HepG2 (cell line): ENCODE results near the gene CDK18. TPM values are rescaled to one million over a fixed set of nuclear protein-coding genes. Genes with fewer than 3 reads are reported as not detected.

Experiments used
- ATAC-seq: fragments of 200-7000 bp; cut with Tn5 transposase; 3 replicates; pipeline ENCODE4 v1.9.1; 2020; ENCODE audit warnings: mild to moderate bottlenecking, moderate library complexity
- BruUV-seq: library from RNA; stranded (reverse); fragments of 400-500 nt; replicated peaks from 2 replicates; lab custom pipeline; 2021; lab: Mats Ljungman, UMichigan
- CTCF ChIA-PET: fragments of 300-600 bp; formaldehyde crosslinking; extraction: SDS; loops from one replicate; lab custom pipeline; 2021; ENCODE audit warnings: low total read pairs, inconsistent platforms, low intra/inter-chr PET ratio; lab: Yijun Ruan, JAX
- POLR2A ChIA-PET: fragments of 350-600 bp; sonication (Branson Sonifier 250); formaldehyde crosslinking; loops from one replicate; lab custom pipeline; 2020; ENCODE audit warnings: antibody characterized with exemption, inconsistent platforms; lab: Yijun Ruan, JAX
- DNase-seq: peaks from one replicate; pipeline ENCODE4 v3.0.0-alpha.2; 2015; ENCODE audit warnings: low spot score
- FAIRE-seq: peaks from 3 replicates; lab custom pipeline; 2011; peaks lifted over from hg19 to GRCh38; lab: Jason Lieb, UNC
- H2AFZ ChIP-seq: one replicate; pipeline ENCODE4 v1.6.1; 2011; ENCODE audit warnings: low read length, inconsistent platforms
- H3K27ac ChIP-seq: fragments of 300-600 bp; 3 replicates; pipeline ENCODE4 v1.8.0; 2011; ENCODE audit warnings: mixed run types, mild to moderate bottlenecking, mixed read lengths, low read length, inconsistent platforms; ENCODE audit not compliant: insufficient read depth; ENCODE audit errors: extremely low read length
- H3K27me3 ChIP-seq, 2 experiments: fragments of 200-600 bp in 1 of 2; 2 replicates in 1 of 2; 3 replicates in 1 of 2; pipeline versions ENCODE4 v1.6.0 to v1.8.0; 2011; ENCODE audit warnings: low read length in 2 of 2, mild to moderate bottlenecking in 2 of 2, moderate library complexity in 2 of 2, inconsistent platforms in 1 of 2; ENCODE audit not compliant: insufficient read depth in 2 of 2, control insufficient read depth in 1 of 2
- H3K36me3 ChIP-seq, 2 experiments: fragments of 200-600 bp in 1 of 2; replicated peaks in 1 of 2; 2 replicates in 1 of 2; 3 replicates in 1 of 2; pipeline versions ENCODE4 v1.5.1 to v1.8.0; 2011; ENCODE audit warnings: low read length in 2 of 2, inconsistent platforms in 1 of 2; ENCODE audit not compliant: insufficient read depth in 2 of 2, control insufficient read depth in 1 of 2
- H3K4me1 ChIP-seq: 2 replicates; pipeline ENCODE4 v1.5.1; 2012; ENCODE audit warnings: low read length, inconsistent platforms; ENCODE audit not compliant: insufficient read depth
- H3K4me2 ChIP-seq: 2 replicates; pipeline ENCODE4 v1.6.0; 2011; ENCODE audit warnings: low read depth, low read length, inconsistent platforms
- H3K4me3 ChIP-seq, 3 experiments: fragments of 200-600 bp in 1 of 3; sonication (generic), shearing (Covaris generic) in 1 of 3; replicated peaks in 1 of 3; 2 replicates each; pipeline ENCODE4 v1.5.1; 2011 to 2016; ENCODE audit warnings: low read length in 3 of 3, inconsistent platforms in 2 of 3, low read depth in 2 of 3, mild to moderate bottlenecking in 2 of 3, control low read depth in 1 of 3, mixed read lengths in 1 of 3; ENCODE audit not compliant: insufficient read depth in 1 of 3
- H3K79me2 ChIP-seq: one replicate; pipeline ENCODE4 v1.6.1; 2011; ENCODE audit warnings: low read length, inconsistent platforms; ENCODE audit not compliant: insufficient read depth
- H3K9ac ChIP-seq: 2 replicates; pipeline ENCODE4 v1.6.0; 2011; ENCODE audit warnings: mild to moderate bottlenecking, low read depth, low read length, inconsistent platforms; ENCODE audit not compliant: insufficient read depth
- H3K9me3 ChIP-seq: 2 replicates; pipeline ENCODE4 v1.5.1; 2012; ENCODE audit warnings: mild to moderate bottlenecking, low read length
- H4K20me1 ChIP-seq: 2 replicates; pipeline ENCODE4 v1.6.0; 2011; ENCODE audit warnings: inconsistent platforms, mild to moderate bottlenecking, low read length, moderate library complexity; ENCODE audit not compliant: insufficient read depth
- ATF6 ChIP-seq: sonication (generic); formaldehyde crosslinking; conservative IDR thresholded peaks from 2 replicates; pipeline ENCODE4 v1.4.0; 2020; ENCODE audit warnings: missing genetic modification reagents
- EZH2 ChIP-seq: conservative IDR thresholded peaks from 2 replicates; pipeline ENCODE4 v1.6.1; 2012; ENCODE audit warnings: mild to moderate bottlenecking, low read depth, low read length, moderate library complexity
- JUND ChIP-seq: sonication (generic); formaldehyde crosslinking; IDR thresholded peaks from 2 replicates; pipeline ENCODE4 v1.8.0; 2022; ENCODE audit warnings: mild to moderate bottlenecking, missing genetic modification reagents
- MBD4 ChIP-seq: IDR thresholded peaks from 2 replicates; pipeline ENCODE4 v1.6.1; 2012; ENCODE audit warnings: low read length, inconsistent platforms, borderline replicate concordance
- MTA3 ChIP-seq: sonication (generic); formaldehyde crosslinking; IDR thresholded peaks from 2 replicates; pipeline ENCODE4 v1.4.0; 2020; ENCODE audit warnings: missing genetic modification reagents
- NFIC ChIP-seq: IDR thresholded peaks from 2 replicates; pipeline ENCODE4 v1.6.1; 2012; ENCODE audit warnings: mild to moderate bottlenecking, low read length, inconsistent platforms
- NFYB ChIP-seq: sonication (generic); formaldehyde crosslinking; IDR thresholded peaks from 2 replicates; pipeline ENCODE4 v1.4.0; 2020; ENCODE audit warnings: missing genetic modification reagents
- NPAS2 ChIP-seq: sonication (generic); formaldehyde crosslinking; IDR thresholded peaks from 2 replicates; pipeline ENCODE4 v1.8.0; 2022; ENCODE audit warnings: mild to moderate bottlenecking, missing genetic modification reagents, borderline replicate concordance
- PAX8 ChIP-seq: sonication (generic); formaldehyde crosslinking; IDR thresholded peaks from 2 replicates; pipeline ENCODE4 v1.8.0; 2022; ENCODE audit warnings: mild to moderate bottlenecking, missing genetic modification reagents, borderline replicate concordance
- SMAD1 ChIP-seq: sonication (generic); formaldehyde crosslinking; IDR thresholded peaks from 2 replicates; pipeline ENCODE4 v1.4.0; 2020; ENCODE audit warnings: missing genetic modification reagents, low read depth, mild to moderate bottlenecking, borderline replicate concordance
- ZNF143 ChIP-seq: sonication (generic); formaldehyde crosslinking; IDR thresholded peaks from 2 replicates; pipeline ENCODE4 v1.4.0; 2020; ENCODE audit warnings: missing genetic modification reagents
- ZNF333 ChIP-seq: sonication (generic); formaldehyde crosslinking; IDR thresholded peaks from 2 replicates; pipeline ENCODE4 v1.4.0; 2020; ENCODE audit warnings: mild to moderate bottlenecking, missing genetic modification reagents, borderline replicate concordance
- ZNF530 ChIP-seq: sonication (generic); formaldehyde crosslinking; IDR thresholded peaks from 2 replicates; pipeline ENCODE4 v1.5.0; 2020; ENCODE audit warnings: low read depth, mild to moderate bottlenecking, missing genetic modification reagents
- ZNF567 ChIP-seq: sonication (generic); formaldehyde crosslinking; IDR thresholded peaks from 2 replicates; pipeline ENCODE4 v1.8.1; 2023; ENCODE audit warnings: mild to moderate bottlenecking, missing genetic modification reagents, borderline replicate concordance
- ZNF605 ChIP-seq: sonication (generic); formaldehyde crosslinking; IDR thresholded peaks from 2 replicates; pipeline ENCODE4 v1.8.0; 2022; ENCODE audit warnings: mild to moderate bottlenecking, missing genetic modification reagents
- ZNF883 ChIP-seq: sonication (generic); formaldehyde crosslinking; IDR thresholded peaks from 2 replicates; pipeline ENCODE4 v1.5.1; 2020; ENCODE audit warnings: mild to moderate bottlenecking, missing genetic modification reagents; ENCODE audit errors: not compliant biosample characterization
- ZSCAN30 ChIP-seq: sonication (generic); formaldehyde crosslinking; IDR thresholded peaks from 2 replicates; pipeline ENCODE4 v1.5.0; 2020; ENCODE audit warnings: mild to moderate bottlenecking, missing genetic modification reagents
- WGBS: methylation state at CpG from one replicate; pipeline ENCODE4 v1.1.6; 2017; ENCODE audit warnings: low lambda C conversion rate; 5-methylcytosine and 5-hydroxymethylcytosine counted together
- in situ Hi-C: cut with HindIII; loops from 2 replicates; pipeline ENCODE4 v1.10.0; 2017; ENCODE audit warnings: low pct_unique_long_range_greater_than_20kb; ENCODE audit not compliant: extremely low pct_ligation_motif_present
- intact Hi-C: fragments of 100-400 bp; cut with micrococcal nuclease; formaldehyde crosslinking; loops from one replicate; pipeline ENCODE4 v1.10.0; 2022; ENCODE audit not compliant: unreplicated experiment
- polyA plus RNA-seq, 8 experiments: library from polyadenylated mRNA; depleted of rRNA in 3 of 8; stranded (reverse) in 7 of 8; unstranded in 1 of 8; fragments of >200 nt; fragmentation: Illumina TruSeq in 4 of 8; extraction: Trizol in 4 of 8; gene quantifications; 2 replicates each; pipeline versions ENCODE4 v1.2.1 to v1.2.3, GENCODE V29; 2011 to 2016; ENCODE audit warnings: low read depth in 4 of 8, missing spikeins in 1 of 8, mixed read lengths in 1 of 8; ENCODE audit not compliant: insufficient read depth in 1 of 8
- total RNA-seq, 5 experiments: library from RNA; depleted of rRNA; stranded (reverse); fragments of >200 nt; fragmentation: Illumina TruSeq; extraction: Trizol; gene quantifications; 2 replicates each; pipeline ENCODE4 v1.2.3, GENCODE V29; 2016; ENCODE audit warnings: low read depth in 1 of 5
- TF ChIP-seq, protein P1 (sequence below): sonication (generic); formaldehyde crosslinking; IDR thresholded peaks from 2 replicates; pipeline ENCODE4 v1.4.0; 2020; ENCODE audit warnings: missing genetic modification reagents

CDK18 gene
- total and polyA plus RNA-seq, 2 of the 13 experiments (the other 11 are each of a cell fraction or from before 2014, with no cell fraction given): 6.4 to 38.8 TPM

- in situ Hi-C loops: no loop called here
- Histone ChIP-seq H4K20me1 (peaks cover 2% of the 10 kb centered on the region; the same call in 1 of the 2 replicates), H3K27ac (no peak overlapping the region), H2AFZ (no peak overlapping the region), H3K9me3 (no peaks in the 10 kb centered on the region), H3K79me2 (no peaks in the 10 kb centered on the region), H3K9ac (no peak overlapping the region), H3K4me3 (no peak overlapping the region), H3K4me1 (0 out of 2 replicates have a peak, but pooled peaks cover 7% of the 10 kb centered on the region), H3K4me2 (no peak overlapping the region), H3K36me3 (no peaks in the 10 kb centered on the region; a peak in 1 of 5 replicates), H3K27me3 (peaks cover 5 to 8% of the 10 kb centered on the region in 2 experiments; a peak in 3 of 5 replicates)
- no TSS peak for BruUV-seq
- WGBS: 60% methylated on average over 7 of the region's 12 CpGs
- FAIRE-seq (no peak), DNase-seq (no peak), ATAC-seq (no peak)
- POLR2A ChIA-PET: no interaction called here
- CTCF ChIA-PET: no interaction called here
- intact Hi-C loops: no loop called here
- TF ChIP-seq EZH2 (no peak), ZSCAN30 (CRISPR knock-in tag) (no peak), ATF6 (no peak), MBD4 (no peak), ZNF333 (CRISPR knock-in tag) (no peak), ZNF883 (CRISPR knock-in tag) (no peak), PAX8 (CRISPR knock-in tag) (no peak), ZNF143 (no peak), JUND (CRISPR knock-in tag) (no peak), MTA3 (CRISPR knock-in tag) (no peak), SMAD1 (CRISPR knock-in tag) (no peak), ZNF567 (CRISPR knock-in tag) (no peak), NFIC (no peak), NPAS2 (CRISPR knock-in tag) (no peak), ZNF530 (CRISPR knock-in tag) (no peak), ZNF605 (CRISPR knock-in tag) (no peak), NFYB (CRISPR knock-in tag) (no peak)
- TF ChIP-seq, protein P1, sequence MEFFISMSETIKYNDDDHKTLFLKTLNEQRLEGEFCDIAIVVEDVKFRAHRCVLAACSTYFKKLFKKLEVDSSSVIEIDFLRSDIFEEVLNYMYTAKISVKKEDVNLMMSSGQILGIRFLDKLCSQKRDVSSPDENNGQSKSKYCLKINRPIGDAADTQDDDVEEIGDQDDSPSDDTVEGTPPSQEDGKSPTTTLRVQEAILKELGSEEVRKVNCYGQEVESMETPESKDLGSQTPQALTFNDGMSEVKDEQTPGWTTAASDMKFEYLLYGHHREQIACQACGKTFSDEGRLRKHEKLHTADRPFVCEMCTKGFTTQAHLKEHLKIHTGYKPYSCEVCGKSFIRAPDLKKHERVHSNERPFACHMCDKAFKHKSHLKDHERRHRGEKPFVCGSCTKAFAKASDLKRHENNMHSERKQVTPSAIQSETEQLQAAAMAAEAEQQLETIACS (CRISPR knock-in tag): no peak
Observed at GRCh38 chr1:205532996-205533735, 28.7 kb downstream of the CDK18 start.
